Measurements from ENCODE around the gene IGFBP4.
"Not testable (repeated sequence)": the region's sequence is repeated elsewhere in the genome, so short reads cannot be mapped to it uniquely, and the experiment has no call there.

Gene IGFBP4

DNA sequence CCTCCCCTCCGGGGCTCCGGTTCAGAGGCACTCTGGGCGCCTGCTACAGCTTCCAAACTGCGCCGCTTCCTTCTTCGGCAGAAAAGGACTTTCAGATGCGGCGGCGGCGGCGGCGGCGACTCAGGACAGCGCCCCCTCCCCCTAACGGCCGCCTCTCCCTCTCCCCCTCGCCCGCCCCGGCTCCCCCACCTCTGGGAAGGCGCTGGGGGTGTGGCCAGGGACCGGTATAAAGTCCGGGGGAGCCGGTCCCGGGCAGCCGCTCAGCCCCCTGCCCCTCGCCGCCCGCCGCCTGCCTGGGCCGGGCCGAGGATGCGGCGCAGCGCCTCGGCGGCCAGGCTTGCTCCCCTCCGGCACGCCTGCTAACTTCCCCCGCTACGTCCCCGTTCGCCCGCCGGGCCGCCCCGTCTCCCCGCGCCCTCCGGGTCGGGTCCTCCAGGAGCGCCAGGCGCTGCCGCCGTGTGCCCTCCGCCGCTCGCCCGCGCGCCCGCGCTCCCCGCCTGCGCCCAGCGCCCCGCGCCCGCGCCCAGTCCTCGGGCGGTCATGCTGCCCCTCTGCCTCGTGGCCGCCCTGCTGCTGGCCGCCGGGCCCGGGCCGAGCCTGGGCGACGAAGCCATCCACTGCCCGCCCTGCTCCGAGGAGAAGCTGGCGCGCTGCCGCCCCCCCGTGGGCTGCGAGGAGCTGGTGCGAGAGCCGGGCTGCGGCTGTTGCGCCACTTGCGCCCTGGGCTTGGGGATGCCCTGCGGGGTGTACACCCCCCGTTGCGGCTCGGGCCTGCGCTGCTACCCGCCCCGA is at the start of gene IGFBP4:
Gene IGFBP4 (plus strand): TSS at position 255 of the 792 bp plus-strand sequence. CDS start 286 bp downstream, at position 541.
- peak; percentile 73 for DNase-seq (ENCODE audit: low spot score)

DNA sequence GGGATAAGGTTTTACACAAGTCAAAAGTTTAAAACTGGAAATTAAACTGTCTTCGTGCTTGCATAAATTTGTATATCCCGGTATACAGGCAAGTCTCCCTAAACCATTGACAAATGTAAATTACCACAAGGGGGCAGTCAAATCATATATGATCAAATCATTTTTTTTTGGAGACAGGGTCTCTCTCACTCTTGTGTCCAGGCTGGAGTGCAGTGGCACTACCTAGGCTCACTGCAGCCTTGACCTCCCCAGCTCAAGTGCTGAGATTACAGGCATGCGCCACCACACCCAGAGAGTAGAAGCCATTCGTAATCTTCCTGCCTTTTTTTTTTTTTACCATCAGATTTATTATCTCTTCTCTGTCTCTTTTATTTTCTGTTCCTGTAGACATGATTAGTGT is 44.1 kb upstream of the IGFBP4 start:
- DNase-seq (ENCODE audit: low spot score), result peak; percentile 47

- no peak for DNase-seq (ENCODE audit: low spot score)
Observed at GRCh38 chr17:40402668-40403067, 40.6 kb upstream of the IGFBP4 start.

GRCh38 chr17:40404003-40404402 is 39.2 kb upstream of the IGFBP4 start:
- no peak for DNase-seq (ENCODE audit: low spot score)

GRCh38 chr17:40407460-40407859 is 35.8 kb upstream of the IGFBP4 start:
- no peak for DNase-seq (ENCODE audit: low spot score)

GRCh38 chr17:40409540-40409939 is 33.7 kb upstream of the IGFBP4 start:
- not testable (repeated sequence) for DNase-seq (ENCODE audit: low spot score)

GRCh38 chr17:40410082-40410481 is 33.2 kb upstream of the IGFBP4 start:
- DNase-seq (ENCODE audit: low spot score), result no peak

- DNase-seq (ENCODE audit: low spot score), result no peak
Observed at GRCh38 chr17:40411821-40412220, 31.4 kb upstream of the IGFBP4 start.

DNA sequence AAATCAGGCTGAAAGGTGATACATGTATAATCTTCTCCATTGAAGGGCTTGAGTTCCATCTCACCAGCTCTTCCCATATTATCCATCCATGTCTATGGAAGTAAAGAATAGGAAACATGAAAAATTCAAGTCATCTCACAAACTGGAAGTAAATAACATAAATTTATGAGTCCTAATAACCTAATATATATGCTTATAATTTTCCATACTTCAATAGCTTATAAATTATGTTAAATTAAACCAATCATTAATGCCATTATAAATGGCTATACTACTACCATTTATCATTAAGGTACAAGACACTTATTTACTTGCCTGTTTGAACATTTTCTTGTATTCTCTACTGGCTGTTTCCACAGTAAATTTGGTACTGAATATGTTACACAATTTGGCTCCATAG is 30.4 kb upstream of the IGFBP4 start:
- no peak for DNase-seq (ENCODE audit: low spot score)

- not testable (repeated sequence) for DNase-seq (ENCODE audit: low spot score)
Observed at GRCh38 chr17:40414312-40414711, 28.9 kb upstream of the IGFBP4 start.

DNA sequence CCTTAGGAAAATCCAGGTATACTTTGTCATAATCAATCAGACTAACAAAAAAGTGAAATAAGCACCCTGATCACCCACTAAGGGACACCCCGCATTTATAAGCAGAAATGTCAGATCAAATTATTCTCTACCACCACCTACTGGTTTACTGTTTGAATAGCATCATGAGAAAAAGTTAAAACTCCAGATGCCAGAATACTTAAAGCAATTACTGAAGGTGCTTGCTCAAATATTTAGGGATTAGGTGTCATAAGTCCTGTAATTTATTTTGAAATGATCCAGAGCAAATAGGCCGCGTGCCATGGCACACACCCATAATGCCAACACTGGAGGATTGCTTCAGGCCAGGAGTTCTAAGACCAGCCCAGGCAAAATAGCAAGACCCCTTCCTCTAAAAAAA is 27.9 kb upstream of the IGFBP4 start:
- DNase-seq (ENCODE audit: low spot score), result peak; percentile 48

GRCh38 chr17:40416671-40417070 is 26.6 kb upstream of the IGFBP4 start:
- DNase-seq (ENCODE audit: low spot score), result no peak

GRCh38 chr17:40417258-40417608 is 26.0 kb upstream of the IGFBP4 start:
- peak; percentile 45 for DNase-seq (ENCODE audit: low spot score)

DNA sequence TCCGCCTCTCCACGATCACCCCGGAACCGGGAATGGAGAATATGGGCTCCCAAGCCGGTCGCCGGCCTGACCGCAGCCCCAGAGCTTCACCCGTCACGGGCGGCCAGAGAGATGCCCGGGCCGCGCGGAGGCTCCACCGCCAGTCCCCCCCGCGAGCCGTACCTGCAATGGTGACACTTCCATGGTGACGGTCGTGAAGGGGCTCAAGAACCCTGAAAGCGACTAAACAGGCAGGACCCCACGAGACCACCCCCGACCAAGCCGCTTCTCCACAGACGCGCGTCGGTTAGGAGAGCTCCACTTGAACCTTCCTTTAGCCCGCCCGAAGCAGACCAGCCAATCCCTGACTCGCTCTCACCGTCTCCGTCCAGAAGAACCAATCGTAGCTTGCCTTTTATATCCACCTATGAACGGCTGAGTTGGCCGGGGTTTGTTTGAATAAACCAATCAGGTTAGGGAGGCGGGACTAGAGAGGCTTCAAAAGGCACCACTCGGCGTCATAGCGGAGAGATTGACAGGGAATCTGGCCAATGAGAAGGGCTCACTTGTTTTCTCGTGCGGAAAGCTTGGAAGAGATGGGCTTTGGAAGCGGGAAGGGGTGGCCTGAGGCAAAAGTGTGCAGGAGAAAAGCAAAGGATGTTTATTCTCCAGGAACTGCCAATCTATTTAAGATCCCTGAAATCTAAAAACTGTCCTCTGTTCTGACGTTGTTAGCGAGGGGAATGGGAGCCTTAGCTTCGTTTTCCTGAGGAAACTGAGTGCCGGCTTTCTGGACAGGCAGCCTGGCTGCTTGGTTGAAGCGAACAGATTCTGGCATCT is 25.4 kb upstream of the IGFBP4 start, which contains the start of gene TOP2A:
Gene TOP2A (minus strand): TSS at position 288 of the 819 bp plus-strand sequence. CDS start 105 bp downstream, at position 183.
- DNase-seq (ENCODE audit: low spot score), result peak; percentile 100

DNA sequence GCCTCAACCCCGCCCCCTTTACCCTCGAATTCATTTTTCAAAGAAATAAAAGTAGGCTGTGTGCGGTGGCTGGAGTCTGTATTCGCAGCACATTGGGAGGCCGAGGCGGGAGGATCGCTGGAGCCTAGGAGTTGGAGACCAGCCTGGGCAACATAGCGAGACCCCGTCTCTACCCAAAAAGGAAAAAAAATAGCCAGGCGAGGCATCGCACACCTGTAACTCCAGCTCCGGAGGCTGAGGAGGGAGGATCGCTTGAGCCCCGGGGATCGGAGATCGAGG is 24.9 kb upstream of the IGFBP4 start:
- no peak for DNase-seq (ENCODE audit: low spot score)

DNA sequence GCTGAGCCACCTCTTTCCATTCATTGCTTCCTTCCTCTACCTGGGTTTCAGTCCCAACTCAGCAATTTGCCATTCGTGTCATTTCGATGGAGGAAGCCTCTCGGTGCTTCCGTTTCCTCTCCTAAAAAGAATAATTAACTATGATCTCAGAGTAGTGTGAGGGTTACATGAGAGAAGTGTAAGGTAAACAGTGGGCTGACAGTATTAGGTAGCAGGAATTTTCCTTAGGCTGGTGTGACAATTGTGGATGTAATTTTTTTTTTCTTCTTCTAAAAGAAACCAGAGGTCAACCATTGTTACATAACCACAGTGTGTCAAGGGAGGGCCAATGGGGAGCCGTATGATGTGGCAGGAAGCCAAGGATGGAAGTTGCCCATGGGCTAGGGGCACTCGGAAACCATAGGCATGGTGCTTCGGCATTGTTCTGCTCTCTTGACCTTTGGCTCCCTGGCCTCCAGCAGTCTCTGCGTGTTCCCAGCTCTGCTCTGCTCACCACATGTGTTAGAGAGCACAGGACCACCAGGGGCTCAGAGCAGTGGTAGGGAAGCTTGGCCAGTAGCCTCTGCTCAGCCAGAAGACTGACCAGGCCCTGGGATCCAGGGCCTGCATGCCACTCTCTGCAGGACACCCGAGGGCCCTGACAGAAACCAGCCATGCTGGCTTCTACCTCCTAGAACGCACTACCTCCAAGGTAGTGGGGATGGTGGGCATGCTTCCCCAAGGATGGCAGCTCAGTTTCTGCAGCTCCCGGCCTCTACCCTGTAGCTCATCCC is 23.5 kb upstream of the IGFBP4 start:
- DNase-seq (ENCODE audit: low spot score), result peak; percentile 80

GRCh38 chr17:40422990-40423633 is 20.1 kb upstream of the IGFBP4 start:
- DNase-seq (ENCODE audit: low spot score), result no peak

- no peak for DNase-seq (ENCODE audit: low spot score)
Observed at GRCh38 chr17:40425741-40426140, 17.5 kb upstream of the IGFBP4 start.

DNA sequence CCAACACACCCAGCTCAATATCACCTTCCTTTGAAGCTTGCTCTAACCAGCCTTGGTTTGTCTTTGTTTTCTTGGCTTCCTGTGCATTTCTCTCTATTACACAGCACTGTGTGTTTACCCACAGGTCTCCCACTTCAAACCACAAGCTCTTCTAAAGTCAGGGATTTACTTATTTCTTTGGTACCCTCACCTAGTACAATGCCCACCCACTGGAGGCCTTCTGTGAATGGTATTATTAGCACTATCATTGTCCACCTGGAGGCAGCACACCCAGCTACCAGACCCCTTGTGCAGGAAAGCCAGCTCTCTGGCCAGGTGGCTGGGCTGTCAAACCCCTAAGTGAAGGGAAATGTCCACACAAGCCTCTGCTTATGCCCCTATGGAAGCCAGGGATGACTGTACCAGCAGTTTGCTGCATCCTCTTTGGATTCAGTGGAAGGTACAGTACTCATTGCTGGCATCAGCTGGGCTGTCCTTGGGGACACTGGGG is 16.2 kb upstream of the IGFBP4 start:
- DNase-seq (ENCODE audit: low spot score), result no peak

DNA sequence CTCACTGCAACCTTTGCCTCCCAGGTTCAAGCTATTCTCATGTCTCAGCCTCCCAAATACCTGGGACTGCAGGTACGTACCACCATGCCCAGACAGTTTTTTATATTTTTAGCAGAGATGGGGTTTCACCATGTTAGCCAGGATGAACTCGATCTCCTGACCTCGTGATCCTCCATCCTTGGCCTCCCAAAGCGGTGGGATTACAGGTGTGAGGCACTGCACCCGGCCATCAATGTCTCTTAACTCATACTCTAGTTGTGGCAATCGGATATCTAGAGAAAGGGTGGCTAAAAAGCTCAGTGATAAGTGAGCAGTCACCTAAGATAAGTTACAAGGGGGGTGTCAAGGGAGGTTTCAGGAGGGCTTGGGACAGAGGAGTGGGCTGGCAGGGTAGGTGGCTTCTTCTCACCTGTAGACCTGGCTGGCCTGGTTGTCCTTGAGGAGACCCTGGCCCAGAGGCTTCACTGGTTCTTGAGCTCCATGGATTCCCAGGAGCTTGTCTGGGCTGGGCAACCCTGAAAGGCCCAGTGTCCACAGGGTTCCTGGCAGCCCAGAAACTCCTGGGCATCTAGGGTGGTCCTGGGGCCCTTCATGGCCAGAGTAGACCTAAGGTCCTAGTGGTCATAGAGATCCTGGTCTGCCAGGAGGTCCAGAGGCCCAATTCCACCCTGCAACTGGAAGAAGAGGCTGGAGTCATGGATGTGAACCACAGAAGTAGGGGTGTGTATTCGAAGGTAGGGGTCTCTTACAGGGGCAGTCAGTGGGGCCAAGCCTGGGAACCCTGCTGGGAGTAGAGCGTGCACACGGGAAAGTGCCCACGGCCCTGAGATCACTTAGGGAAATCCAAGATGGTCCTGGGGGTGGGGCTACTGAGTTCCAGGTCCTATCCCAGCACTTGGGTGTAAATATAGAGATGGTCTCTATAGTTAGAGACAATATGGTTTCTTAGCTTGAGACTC is 12.7 kb upstream of the IGFBP4 start:
- DNase-seq (ENCODE audit: low spot score), result no peak

- DNase-seq (ENCODE audit: low spot score), result no peak
Observed at GRCh38 chr17:40431231-40431602, 12.0 kb upstream of the IGFBP4 start.

All from kidney tubule cell (primary cell).